BJ (cell line): Measurements from ENCODE around the gene CEP104. TPM values are rescaled to one million over a fixed set of nuclear protein-coding genes. Genes with fewer than 3 reads are reported as not detected.

Experiments
- polyA plus RNA-seq: library from polyadenylated mRNA; depleted of rRNA; stranded (reverse); fragments of >200 nt; gene quantifications from 2 replicates; pipeline ENCODE4 v1.2.3, GENCODE V29; 2011; rRNA removed
- small RNA-seq: library from RNA; depleted of rRNA; stranded (forward); fragments of <200 nt; gene quantifications from one replicate; pipeline ENCODE3, GENCODE V24; 2012; ENCODE audit warnings: low replicate concordance, low read depth; ENCODE audit not compliant: insufficient read length

CEP104 gene
- polyA plus RNA-seq, 1 experiment: 19.5 TPM

Small RNA genes within 50 kb of the gene (small RNA-seq; reads per million reads assigned to genes)
- not detected for gene RN7SL574P

Other genes with a start within 250 kb of the CEP104 start
- 31.8 and 77.4 TPM in 2 replicates for gene MEGF6, start 245.7 kb downstream of the CEP104 start, polyA plus RNA-seq
- 45.8 and 52.1 TPM in 2 replicates for gene TPRG1L, start 232.2 kb downstream of the CEP104 start, polyA plus RNA-seq
- gene WRAP73, start 207.1 kb downstream of the CEP104 start, polyA plus RNA-seq: 17.2 and 27.6 TPM in 2 replicates
- gene TP73, start 204.7 kb downstream of the CEP104 start, polyA plus RNA-seq: not detected in 2 replicates
- not detected in 2 replicates for gene CCDC27, start 104.8 kb downstream of the CEP104 start, polyA plus RNA-seq
- gene SMIM1, start 84.5 kb downstream of the CEP104 start, polyA plus RNA-seq: 1.0 TPM in 2 replicates
- gene LRRC47, start 60.7 kb downstream of the CEP104 start, polyA plus RNA-seq: 17.7 and 22.8 TPM in 2 replicates
- 5.0 and 6.1 TPM in 2 replicates for gene DFFB, start 265 bp upstream of the CEP104 start, polyA plus RNA-seq
- 27.0 and 33.8 TPM in 2 replicates for gene C1orf174, start 43.1 kb upstream of the CEP104 start, polyA plus RNA-seq